T-helper 17 cell (primary cell): Measurements from ENCODE around the gene USP3. TPM values are rescaled to one million over a fixed set of nuclear protein-coding genes. Genes with fewer than 3 reads are reported as not detected.

Experiments
- ATAC-seq: fragments of 150-1000 bp; cut with Tn5 transposase; 2 replicates; pipeline ENCODE4 v1.10.0; 2021; ENCODE audit warnings: mild to moderate bottlenecking, moderate library complexity
- DNase-seq, 3 donors: peaks; one replicate each; pipeline versions ENCODE4 v3.0.0 to v3.0.0-alpha.2; 2020 to 2021
- H3K9me3 ChIP-seq: one replicate; pipeline ENCODE4 v1.7.0; 2013; ENCODE audit warnings: low read length, mild to moderate bottlenecking; ENCODE audit not compliant: control insufficient read depth, poor library complexity, severe bottlenecking
- H3K27ac Mint-ChIP-seq: one replicate; pipeline ENCODE4 v1.8.0; 2022; ENCODE audit warnings: mild to moderate bottlenecking, moderate library complexity, mixed read lengths
- H3K27me3 Mint-ChIP-seq: one replicate; pipeline ENCODE4 v1.8.0; 2022; ENCODE audit warnings: mixed read lengths
- H3K36me3 Mint-ChIP-seq: one replicate; pipeline ENCODE4 v1.8.0; 2022; ENCODE audit warnings: low read depth, mixed read lengths
- H3K4me1 Mint-ChIP-seq: one replicate; pipeline ENCODE4 v1.8.0; 2022; ENCODE audit warnings: mild to moderate bottlenecking, mixed read lengths
- H3K4me3 Mint-ChIP-seq: one replicate; pipeline ENCODE4 v1.8.0; 2022; ENCODE audit warnings: mild to moderate bottlenecking, moderate library complexity, mixed read lengths
- total RNA-seq, 4 donors: library from RNA in 2 of 4; stranded (reverse) in 2 of 4; gene quantifications; one replicate each; pipeline ENCODE4 v1.2.3 and lab custom pipeline; 2022 to 2026

Gene USP3
- total RNA-seq, 2 donors from 2014 or later = 219 to 288 TPM

DNA sequence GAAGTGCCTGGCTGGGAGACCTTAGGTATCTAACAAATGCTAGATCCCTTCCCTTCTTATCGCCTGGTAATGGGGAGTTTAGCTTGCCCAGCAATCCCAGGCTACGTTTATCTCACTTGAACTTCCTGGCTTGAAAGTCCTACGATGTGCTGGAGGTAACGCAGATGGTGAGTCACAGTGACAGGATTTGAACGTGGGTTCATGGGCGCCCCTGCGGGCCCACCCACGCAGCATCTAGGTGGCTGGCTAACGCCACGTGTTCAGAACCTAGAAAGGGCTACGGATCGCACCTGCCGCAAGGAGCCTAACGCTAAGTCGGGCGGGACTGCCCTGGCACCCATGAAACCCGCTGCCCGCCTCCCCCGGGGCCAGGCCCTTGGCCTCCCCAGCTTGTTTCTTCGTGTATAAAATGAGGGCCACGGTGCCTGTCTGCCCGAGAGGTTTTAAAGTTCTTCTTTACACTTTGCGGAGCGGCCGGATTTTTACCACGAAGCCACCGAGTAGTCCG is 600 bp upstream of the USP3 start:
- Mint-ChIP-seq H3K4me1 (peaks cover 62% of the 10 kb centered on the region), H3K27me3 (no peaks in the 10 kb centered on the region), H3K36me3 (peaks cover 5% of the 10 kb centered on the region), H3K4me3 (peak overlapping the region; percentile 89), H3K27ac (no peak overlapping the region)
- DNase-seq (peak; percentile 67 to 83 (median 69)), ATAC-seq (peak; percentile 71)
- H3K9me3 ChIP-seq = no peaks in the 10 kb centered on the region

DNA sequence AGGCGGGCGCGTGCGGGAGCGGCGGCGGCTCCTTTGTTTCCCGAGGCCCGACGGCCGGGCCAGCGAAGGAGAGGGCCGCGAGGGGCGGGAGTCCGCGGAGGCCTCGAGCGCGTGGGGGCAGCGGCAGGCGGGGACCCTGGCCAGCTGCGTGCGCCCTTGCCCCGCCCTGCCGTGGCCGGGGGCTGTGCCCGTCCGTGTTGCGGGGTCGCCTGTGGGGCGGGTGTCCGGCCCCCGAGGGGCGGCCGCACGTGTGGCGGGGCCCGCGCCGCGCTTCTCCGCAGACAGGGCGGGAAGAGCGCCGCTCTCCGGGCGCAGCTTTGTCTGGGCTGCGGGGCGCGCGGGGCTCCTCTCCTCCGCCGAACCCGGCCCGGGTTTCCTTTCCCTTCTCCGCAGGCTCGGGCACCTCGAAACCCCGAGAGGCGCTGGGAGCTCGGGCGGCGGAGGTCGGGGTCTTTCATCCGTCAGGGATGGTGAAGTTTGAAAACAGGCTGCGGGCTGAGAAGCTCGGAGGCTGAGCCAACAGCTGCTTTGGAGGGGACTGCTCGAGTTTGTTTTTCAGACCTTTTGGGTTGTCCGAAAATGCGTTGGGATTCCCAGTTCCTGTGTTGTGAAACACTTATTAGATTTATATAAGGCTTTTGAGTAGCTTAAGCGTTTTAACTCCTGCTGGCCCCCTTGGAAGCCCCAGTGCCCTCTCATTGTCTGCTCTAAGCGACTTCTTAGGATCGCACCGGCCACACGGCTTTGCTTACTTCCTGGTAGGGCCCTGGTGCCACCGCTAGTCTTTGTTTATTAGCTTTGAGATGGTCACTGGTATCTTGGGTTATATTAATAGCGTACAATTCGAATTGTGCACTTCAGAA is 817 bp downstream of the USP3 start:
- Mint-ChIP-seq H3K27ac (peak overlapping the region; percentile 96), H3K4me3 (peak overlapping the region; percentile 97), H3K4me1 (peaks cover 63% of the 10 kb centered on the region), H3K36me3 (peaks cover 4% of the 10 kb centered on the region), H3K27me3 (no peaks in the 10 kb centered on the region)
- peak; percentile 21 to 40 (median 22) for DNase-seq
- ATAC-seq = no peak
- no peaks in the 10 kb centered on the region for H3K9me3 ChIP-seq

DNA sequence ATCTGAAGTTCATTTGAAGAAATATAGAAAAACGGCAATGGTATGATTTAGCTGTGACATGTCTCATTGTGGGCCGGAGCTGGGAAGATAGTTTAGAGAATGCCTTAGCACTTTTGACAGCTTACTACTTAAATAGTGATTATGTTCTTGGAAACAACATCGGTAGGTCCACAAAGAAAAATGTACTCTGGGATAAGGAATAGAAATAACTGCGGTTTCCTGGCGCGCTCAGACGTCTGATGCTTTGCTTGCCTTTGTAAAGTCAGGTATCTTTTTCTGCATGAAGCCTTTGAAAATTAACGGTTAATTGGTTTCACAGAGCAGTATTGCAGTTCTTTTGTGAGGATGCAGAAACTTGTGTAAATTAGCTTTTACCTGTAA is 1.4 kb downstream of the USP3 start:
- ATAC-seq = no peak
- Mint-ChIP-seq H3K27me3 (no peaks in the 10 kb centered on the region), H3K4me3 (peak overlapping the region; percentile 97), H3K36me3 (peaks cover 3% of the 10 kb centered on the region), H3K4me1 (peaks cover 64% of the 10 kb centered on the region), H3K27ac (peak overlapping the region; percentile 96)
- DNase-seq = no peak
- no peaks in the 10 kb centered on the region for H3K9me3 ChIP-seq

DNA sequence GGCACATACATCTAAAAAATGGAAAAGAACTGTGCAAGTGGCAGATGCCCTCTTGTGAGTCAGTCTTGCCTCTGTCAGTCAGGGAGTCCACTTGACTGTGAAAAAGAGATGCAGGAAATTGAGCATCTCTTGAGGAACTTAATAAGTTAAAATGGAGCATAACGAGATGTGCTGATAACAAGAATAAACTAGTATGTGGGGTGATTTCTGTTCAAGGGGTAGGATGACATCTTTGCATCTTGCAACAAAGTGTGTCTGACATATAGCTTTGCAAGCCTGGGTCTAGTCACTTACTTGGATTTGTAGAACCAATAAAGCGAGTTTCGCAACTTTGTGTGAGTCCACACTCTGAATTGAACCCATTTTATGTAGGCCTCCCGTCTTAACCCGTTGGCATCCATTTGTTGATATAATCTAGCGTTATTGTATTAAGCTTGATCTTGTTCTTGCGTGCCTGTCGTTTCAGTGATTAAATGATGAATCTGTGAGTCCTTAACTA is 2.2 kb downstream of the USP3 start:
- Mint-ChIP-seq H3K4me3 (peak overlapping the region; percentile 97), H3K4me1 (peaks cover 63% of the 10 kb centered on the region), H3K27ac (peak overlapping the region; percentile 96), H3K27me3 (no peaks in the 10 kb centered on the region), H3K36me3 (peaks cover 3% of the 10 kb centered on the region)
- DNase-seq (no peak), ATAC-seq (no peak)
- H3K9me3 ChIP-seq = no peaks in the 10 kb centered on the region

DNA sequence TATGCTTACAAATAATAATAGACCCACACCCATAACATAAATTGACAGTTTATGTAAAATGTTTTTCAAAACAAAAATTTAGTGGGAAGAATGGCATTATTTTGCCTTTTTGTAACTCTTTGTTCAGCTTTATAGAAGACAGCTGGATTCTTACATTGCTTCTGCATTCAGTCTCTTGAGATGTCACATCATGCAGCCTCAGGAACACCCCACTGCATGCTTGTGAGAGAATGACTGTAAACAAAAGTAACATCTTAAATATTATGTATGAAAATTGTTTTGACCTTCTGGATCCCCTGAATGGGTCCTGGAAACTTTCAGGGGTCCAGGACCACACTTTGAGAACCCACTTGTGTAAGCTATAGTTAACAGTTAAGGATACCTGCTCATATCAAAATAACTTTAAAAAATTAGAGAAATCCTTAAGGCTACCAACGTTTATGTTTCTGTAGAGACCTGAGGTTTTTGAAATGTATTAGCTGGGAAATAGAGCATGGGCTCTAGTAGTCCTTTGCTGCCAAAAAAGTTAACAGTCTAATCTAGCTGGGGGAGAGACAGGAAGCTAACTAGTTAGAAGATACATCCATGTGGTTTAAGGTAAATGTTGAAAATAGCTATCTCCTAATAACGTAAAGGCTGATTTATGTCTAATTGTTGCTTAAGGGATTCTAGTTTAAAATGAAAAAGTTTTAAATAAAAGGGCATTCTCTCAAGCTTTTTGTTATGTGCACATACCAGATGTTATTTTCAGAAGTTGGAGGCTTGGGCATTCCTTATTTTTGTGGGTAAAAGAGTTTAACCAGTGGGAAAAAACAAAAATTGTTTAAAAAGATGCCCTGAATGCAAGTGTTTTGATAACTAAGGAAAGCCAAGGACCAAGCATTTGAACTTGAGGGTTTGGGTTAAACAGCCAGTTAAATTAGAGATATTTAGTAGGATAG is 3.8 kb downstream of the USP3 start:
- H3K4me1 Mint-ChIP-seq = peaks cover 60% of the 10 kb centered on the region
- peaks cover 3% of the 10 kb centered on the region for H3K36me3 Mint-ChIP-seq
- no peaks in the 10 kb centered on the region for H3K9me3 ChIP-seq
- peak overlapping the region; percentile 97 for H3K4me3 Mint-ChIP-seq
- ATAC-seq (no peak), DNase-seq (no peak)
- H3K27ac Mint-ChIP-seq = peak overlapping the region; percentile 96
- no peaks in the 10 kb centered on the region for H3K27me3 Mint-ChIP-seq

DNA sequence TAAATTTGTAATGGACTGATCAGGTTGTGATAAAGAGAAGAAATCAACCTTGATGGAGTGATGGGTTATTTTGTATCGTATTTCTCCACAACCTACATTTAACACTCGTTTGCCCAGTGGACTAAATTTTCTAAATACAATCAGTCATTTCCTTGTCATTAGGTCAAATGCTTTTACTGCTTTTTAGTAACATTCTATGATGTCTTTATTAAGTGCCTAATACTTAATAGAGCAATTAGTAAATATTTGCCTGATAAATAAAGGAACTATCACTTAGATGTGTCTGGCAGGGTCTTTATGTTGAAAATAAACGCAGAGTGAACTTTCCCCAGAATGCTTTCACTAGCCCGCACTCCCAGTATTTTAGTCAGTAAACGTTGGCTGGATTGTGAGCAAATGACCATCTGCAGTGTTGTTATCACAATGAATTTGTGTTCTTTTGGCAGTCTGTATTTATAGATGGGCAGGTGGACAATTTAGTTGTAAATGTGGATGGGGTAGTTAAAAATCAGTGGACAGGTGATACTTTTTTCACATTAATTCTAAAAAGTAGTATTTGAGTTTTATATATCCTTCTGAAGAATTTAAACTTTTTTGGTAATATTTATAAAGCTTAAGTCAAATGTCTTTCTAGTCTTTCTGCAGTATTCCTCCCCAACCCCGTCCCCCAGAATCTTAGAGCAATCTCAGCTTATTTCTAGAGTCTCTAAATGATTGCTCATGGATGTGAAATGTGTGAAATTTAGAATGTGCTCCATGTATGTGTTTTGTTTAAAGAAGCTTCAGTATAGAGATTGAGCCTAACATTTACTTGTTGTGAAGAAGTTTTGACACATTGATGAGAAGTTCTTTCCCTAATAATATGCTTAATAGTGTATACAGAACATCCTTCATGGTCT is 4.9 kb downstream of the USP3 start:
- H3K27ac Mint-ChIP-seq = peak overlapping the region; percentile 96
- H3K9me3 ChIP-seq = no peaks in the 10 kb centered on the region
- DNase-seq (no peak), ATAC-seq (no peak)
- peaks cover 56% of the 10 kb centered on the region for H3K4me1 Mint-ChIP-seq
- H3K4me3 Mint-ChIP-seq = peak overlapping the region; percentile 85
- no peaks in the 10 kb centered on the region for H3K27me3 Mint-ChIP-seq
- peaks cover 3% of the 10 kb centered on the region for H3K36me3 Mint-ChIP-seq

DNA sequence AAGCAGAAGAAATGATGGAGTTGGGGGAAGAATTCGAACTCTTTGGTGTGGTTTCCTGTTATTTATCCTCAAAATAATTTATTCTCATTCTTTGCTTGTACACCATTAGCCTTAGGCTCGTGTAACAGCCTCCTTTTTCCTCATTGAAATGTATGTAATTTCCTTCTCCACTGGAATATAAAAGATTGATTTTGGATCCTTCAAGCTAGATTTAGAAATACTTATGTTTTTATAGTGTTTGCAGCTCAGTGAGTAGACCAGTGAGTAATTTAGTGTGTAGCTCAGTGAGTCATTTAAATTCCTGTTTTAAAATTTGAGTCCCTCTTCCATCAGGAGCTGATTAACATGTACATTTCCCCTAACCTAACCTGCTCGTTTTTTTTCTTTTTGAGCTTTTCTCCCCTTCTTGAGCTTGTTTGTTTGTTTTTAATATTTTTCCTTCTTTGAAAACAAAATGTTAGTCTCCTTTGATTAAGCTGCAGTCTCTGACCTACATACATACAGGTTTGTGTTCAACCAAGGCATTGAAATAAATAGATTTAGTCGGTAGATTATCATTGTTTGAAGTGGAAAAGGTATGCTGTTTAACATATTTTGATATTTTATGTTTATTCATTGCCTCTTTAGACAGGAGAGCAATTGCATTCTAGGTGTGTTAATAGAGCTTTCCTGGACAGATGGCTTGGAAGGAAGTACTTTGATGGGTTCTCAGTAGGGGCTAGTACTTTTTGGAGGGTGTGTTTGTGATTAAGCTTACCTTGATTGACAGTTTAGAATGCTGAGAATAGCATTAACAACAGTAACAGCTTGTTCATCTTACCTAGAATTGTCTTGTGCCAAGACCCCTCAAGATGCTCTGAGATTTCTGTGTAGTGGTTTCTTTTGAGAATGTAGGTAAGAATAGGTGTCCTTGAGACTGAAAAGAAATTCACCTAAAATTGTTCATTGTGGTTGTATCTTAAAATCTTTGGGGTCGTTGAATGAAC is 5.9 kb downstream of the USP3 start:
- Mint-ChIP-seq H3K4me1 (peaks cover 58% of the 10 kb centered on the region), H3K27me3 (no peaks in the 10 kb centered on the region), H3K27ac (peak overlapping the region; percentile 96), H3K36me3 (peaks cover 3% of the 10 kb centered on the region), H3K4me3 (peak overlapping the region; percentile 85)
- DNase-seq (no peak), ATAC-seq (peak; percentile 32)
- no peaks in the 10 kb centered on the region for H3K9me3 ChIP-seq

DNA sequence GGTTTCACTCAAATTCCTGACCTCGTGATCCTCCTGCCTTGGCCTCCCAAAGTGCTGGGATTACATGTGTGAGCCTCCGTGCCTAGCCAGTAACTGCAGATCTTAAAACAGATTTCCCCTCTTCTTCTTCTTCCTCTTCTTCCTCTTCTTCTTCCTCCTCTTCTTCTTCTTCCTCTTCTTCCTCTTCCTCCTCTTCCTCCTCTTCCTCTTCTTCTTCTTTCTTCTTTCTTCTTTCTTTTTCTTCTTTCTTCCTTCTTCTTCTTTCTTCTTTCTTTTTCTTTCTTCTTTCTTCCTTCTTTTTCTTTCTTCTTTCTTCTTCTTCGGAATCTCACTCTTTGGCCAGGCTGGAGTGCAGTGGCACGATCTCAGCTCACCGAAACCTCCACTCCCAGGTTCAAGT is 7.8 kb downstream of the USP3 start:
- Mint-ChIP-seq H3K27ac (peak overlapping the region; percentile 96), H3K36me3 (peaks cover 1% of the 10 kb centered on the region), H3K27me3 (no peaks in the 10 kb centered on the region), H3K4me3 (peak overlapping the region; percentile 73), H3K4me1 (peaks cover 61% of the 10 kb centered on the region)
- DNase-seq = no peak
- no peak for ATAC-seq
- no peaks in the 10 kb centered on the region for H3K9me3 ChIP-seq

DNA sequence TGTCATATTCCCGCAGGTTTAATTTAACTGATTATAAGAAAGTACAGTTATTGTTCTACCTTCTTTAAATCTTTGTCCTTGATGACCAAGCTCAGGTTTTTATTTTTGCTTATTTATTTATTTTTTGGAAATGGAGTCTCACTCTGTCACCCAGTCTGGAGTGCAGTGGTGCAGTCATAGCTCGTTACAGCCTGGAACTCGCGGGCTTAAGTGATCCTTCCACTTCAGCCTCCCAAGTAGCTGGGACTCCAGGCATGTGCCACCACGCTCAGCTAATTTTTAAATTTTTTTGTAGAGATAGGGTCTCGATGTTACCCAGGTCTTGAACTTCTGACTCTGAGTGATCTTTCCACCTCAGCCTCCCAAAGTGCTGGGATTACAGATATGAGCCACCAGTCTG is 8.9 kb downstream of the USP3 start:
- DNase-seq (no peak), ATAC-seq (no peak)
- H3K9me3 ChIP-seq = no peaks in the 10 kb centered on the region
- peak overlapping the region; percentile 96 for H3K27ac Mint-ChIP-seq
- H3K4me1 Mint-ChIP-seq = peaks cover 63% of the 10 kb centered on the region
- no peaks in the 10 kb centered on the region for H3K27me3 Mint-ChIP-seq
- peak overlapping the region; percentile 9 for H3K4me3 Mint-ChIP-seq
- H3K36me3 Mint-ChIP-seq = peaks cover 2% of the 10 kb centered on the region

DNA sequence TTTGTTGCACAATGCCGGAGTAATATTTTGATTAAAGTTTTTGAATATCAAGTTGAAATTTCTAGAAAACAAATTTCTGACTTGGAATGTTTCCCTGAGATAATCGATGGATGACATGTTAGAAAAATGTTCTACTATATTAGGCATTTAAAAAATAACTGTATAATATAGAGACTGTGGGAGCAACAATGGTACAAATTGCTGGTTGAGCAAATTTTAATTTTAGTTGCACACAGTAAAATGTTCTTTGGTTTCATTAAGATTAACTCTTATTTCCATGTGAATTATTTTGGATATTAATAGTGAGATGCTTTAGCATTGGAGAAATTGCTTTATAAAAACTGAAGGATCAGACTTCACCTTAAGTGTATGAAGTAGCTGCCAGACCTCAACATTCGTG is 9.3 kb downstream of the USP3 start:
- peaks cover 2% of the 10 kb centered on the region for H3K36me3 Mint-ChIP-seq
- H3K4me1 Mint-ChIP-seq = peaks cover 60% of the 10 kb centered on the region
- H3K9me3 ChIP-seq = no peaks in the 10 kb centered on the region
- DNase-seq (no peak), ATAC-seq (no peak)
- H3K27ac Mint-ChIP-seq = peak overlapping the region; percentile 96
- H3K27me3 Mint-ChIP-seq = no peaks in the 10 kb centered on the region
- no peak overlapping the region for H3K4me3 Mint-ChIP-seq

DNA sequence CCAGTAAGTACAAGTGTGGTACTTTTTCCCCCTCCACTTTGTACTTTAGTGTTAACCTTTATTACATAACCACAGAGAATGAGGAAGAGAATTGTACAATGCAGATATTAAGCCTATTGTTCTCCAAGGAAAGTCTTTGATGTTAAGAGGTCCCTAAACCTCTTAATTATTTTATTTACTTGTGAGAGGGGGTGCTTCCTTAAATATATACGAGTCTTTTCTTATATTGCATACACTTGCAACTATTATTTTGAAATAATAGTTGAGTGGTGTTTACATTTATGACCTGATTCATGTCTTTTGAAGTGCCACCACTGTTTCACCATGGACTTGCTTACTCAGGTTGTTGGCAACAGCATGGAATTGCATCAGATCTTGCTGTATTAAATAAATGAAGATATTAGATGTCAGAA is 10.1 kb downstream of the USP3 start:
- DNase-seq (no peak), ATAC-seq (peak; percentile 31)
- no peaks in the 10 kb centered on the region for H3K9me3 ChIP-seq
- Mint-ChIP-seq H3K27ac (peak overlapping the region; percentile 96), H3K4me3 (peak overlapping the region; percentile 56), H3K27me3 (no peaks in the 10 kb centered on the region), H3K36me3 (peaks cover 2% of the 10 kb centered on the region), H3K4me1 (peaks cover 62% of the 10 kb centered on the region)
